Sigmoid colon (tissue), 7 donors: ENCODE data around the gene HS6ST2. TPM values are rescaled to one million over a fixed set of nuclear protein-coding genes. Genes with fewer than 3 reads are reported as not detected.

ENCODE experiments used
- DNase-seq: peaks from one replicate; pipeline ENCODE4 v3.0.0-alpha.2; 2019
- H3K27ac ChIP-seq, 4 donors: fragments of 200-600 bp; sonication (generic); one replicate each; pipeline ENCODE4 v1.5.1; 2016 to 2019; ENCODE audit warnings: mild to moderate bottlenecking in 1 of 4
- H3K27me3 ChIP-seq, 3 donors: fragments of 200-600 bp; sonication (generic); one replicate each; pipeline ENCODE4 v1.5.1; 2019; ENCODE audit warnings: mild to moderate bottlenecking in 1 of 3
- H3K36me3 ChIP-seq, 4 donors: fragments of 200-600 bp; sonication (generic); one replicate each; pipeline ENCODE4 v1.5.1; 2016 to 2019
- H3K4me1 ChIP-seq, 4 donors: fragments of 200-600 bp; sonication (generic); one replicate each; pipeline ENCODE4 v1.5.1; 2017 to 2019
- H3K4me3 ChIP-seq, 4 donors: fragments of 200-600 bp; sonication (generic); one replicate each; pipeline ENCODE4 v1.5.1; 2017 to 2019; ENCODE audit warnings: mild to moderate bottlenecking in 2 of 4, moderate library complexity in 1 of 4
- H3K9me3 ChIP-seq, 4 donors: fragments of 200-600 bp in 3 of 4; sonication (generic) in 3 of 4; one replicate each; pipeline versions ENCODE4 v1.5.1 to v1.6.1; 2013 to 2019
- CTCF ChIP-seq, 4 experiments: fragments of 450-650 bp in 3 of 4; fragments of 200-600 bp in 1 of 4; IDR thresholded peaks; one replicate each; pipeline ENCODE4 v1.5.1; 2016 to 2019; ENCODE audit warnings: antibody characterized with exemption in 4 of 4, mild to moderate bottlenecking in 3 of 4, moderate library complexity in 2 of 4
- EP300 ChIP-seq, 4 donors: sonication (generic); formaldehyde crosslinking; IDR thresholded peaks; one replicate each; pipeline ENCODE4 v1.6.1; 2017; ENCODE audit warnings: antibody characterized with exemption in 4 of 4
- POLR2A ChIP-seq, 2 donors: fragments of 450-650 bp; IDR thresholded peaks; one replicate each; pipeline ENCODE4 v1.6.1; 2016; ENCODE audit warnings: antibody characterized with exemption in 2 of 2, mild to moderate bottlenecking in 2 of 2, moderate library complexity in 2 of 2
- POLR2AphosphoS5 ChIP-seq, 4 donors: sonication (generic); formaldehyde crosslinking; IDR thresholded peaks; one replicate each; pipeline ENCODE4 v1.6.1; 2017; ENCODE audit warnings: antibody characterized with exemption in 4 of 4
- whole genome bisulfite sequencing, 2 donors: extraction: QIAGEN DNeasy Blood & Tissue Kit; methylation state at CpG; one replicate each; pipeline ENCODE4 v1.1.7; 2013; 5-methylcytosine and 5-hydroxymethylcytosine counted together
- intact Hi-C: fragments of 100-400 bp; cut with DNase I; formaldehyde crosslinking; loops from one replicate; pipeline ENCODE4 v1.15.1; 2023
- polyA plus RNA-seq, 3 donors: library from polyadenylated mRNA; stranded (reverse); fragments of 200-250 nt; gene quantifications; one replicate each; pipeline ENCODE4 v1.2.3, GENCODE V29; 2013
- small RNA-seq, 3 donors: library from RNA; depleted of rRNA; stranded (forward); fragments of <200 nt; gene quantifications; one replicate each; pipeline ENCODE3, GENCODE V24; 2016
- total RNA-seq, 4 donors: library from RNA; depleted of rRNA; stranded (reverse); fragments of >200 nt; gene quantifications; one replicate each; pipeline ENCODE4 v1.1.0, GENCODE V29; 2016
- donor health status: healthy with polysubstance abuse.
- donor health status: Bipolar disorder and iron deficiency.
- donor health status: healthy.

The HS6ST2 gene
- total and polyA plus RNA-seq, 7 donors: under 0.01 to 0.82 (median 0.27) TPM; not detected in 1

- H3K4me1 ChIP-seq: no peaks in the 10 kb centered on the region
- no peak overlapping the region for H3K27ac ChIP-seq
- no peaks in the 10 kb centered on the region for H3K36me3 ChIP-seq
- no peaks in the 10 kb centered on the region for H3K9me3 ChIP-seq
- TF ChIP-seq POLR2AphosphoS5 (IDR thresholded peaks at IDR 0.05): no peak
- no peak for TF ChIP-seq EP300 (IDR thresholded peaks at IDR 0.05)
- no peak for TF ChIP-seq CTCF (IDR thresholded peaks at IDR 0.05)
- no peak for TF ChIP-seq POLR2A (IDR thresholded peaks at IDR 0.05)
- no peaks in the 10 kb centered on the region for H3K27me3 ChIP-seq
- no peak overlapping the region for H3K4me3 ChIP-seq
- 43 to 67% methylated on average over 2 of the region's 2 CpGs for WGBS, 2 donors
- DNase-seq: no peak
- intact Hi-C loops: no loop called here
Observed at GRCh38 chrX:132576939-132577338, 381.5 kb downstream of the HS6ST2 start.

Small RNA genes within 50 kb of the gene (small RNA-seq; reads per million reads assigned to genes)
- 0 reads per million in 3 donors for gene RNU6-98P
- gene Z82205.1: 0 reads per million in 3 donors

Other genes starting within 250 kb of the HS6ST2 start
- gene USP26, start 138.5 kb upstream of the HS6ST2 start, total RNA-seq: not detected
- not detected for gene USP26, start 138.5 kb upstream of the HS6ST2 start, polyA plus RNA-seq